Lower leg skin (tissue), 4 donors: Measurements from ENCODE around the gene ZBTB7B. TPM values are rescaled to one million over a fixed set of nuclear protein-coding genes. Genes with fewer than 3 reads are reported as not detected.
"Not testable (repeated sequence)": the region's sequence is repeated elsewhere in the genome, so short reads cannot be mapped to it uniquely, and the experiment has no call there.

Source experiments
- DNase-seq, 2 donors: peaks; one replicate each; pipeline ENCODE4 v3.0.0-alpha.2; 2019; ENCODE audit warnings: low spot score in 2 of 2
- H3K4me3 ChIP-seq: fragments of 200-600 bp; sonication (generic); 2 replicates; pipeline ENCODE4 v1.5.1; 2017; ENCODE audit warnings: mild to moderate bottlenecking, low read depth; ENCODE audit not compliant: poor library complexity, severe bottlenecking
- CTCF ChIP-seq, 3 donors: fragments of 450-650 bp; IDR thresholded peaks; one replicate each; pipeline ENCODE4 v1.5.1; 2016; ENCODE audit warnings: antibody characterized with exemption in 3 of 3, mild to moderate bottlenecking in 3 of 3, moderate library complexity in 2 of 3
- POLR2A ChIP-seq, 2 donors: fragments of 450-650 bp; IDR thresholded peaks; one replicate each; pipeline ENCODE4 v1.6.1; 2016 to 2017; ENCODE audit warnings: antibody characterized with exemption in 2 of 2, mild to moderate bottlenecking in 1 of 2, moderate library complexity in 1 of 2
- WGBS, 2 donors: methylation state at CpG; one replicate each; pipeline ENCODE4 v1.1.5; 2018; 5-methylcytosine and 5-hydroxymethylcytosine counted together
- intact Hi-C: fragments of 100-400 bp; cut with DNase I; formaldehyde crosslinking; loops from one replicate; pipeline ENCODE4 v1.15.0; 2023; ENCODE audit warnings: low total_unique reads
- total RNA-seq, 4 donors: library from RNA; depleted of rRNA; stranded (reverse); fragments of >200 nt; gene quantifications; one replicate each; pipeline ENCODE4 v1.1.0, GENCODE V29; 2016

The ZBTB7B gene
- total RNA-seq, 4 donors from 2014 or later, result 270 to 295 (median 286) TPM

- no peak overlapping the region for H3K4me3 ChIP-seq
- 29% methylated on average over 1 of the region's 1 CpG for WGBS, 2 donors
- no peak for DNase-seq
- intact Hi-C loops, result no loop called here
- TF ChIP-seq CTCF (IDR thresholded peaks at IDR 0.05), result no peak
- TF ChIP-seq POLR2A (IDR thresholded peaks at IDR 0.05), result no peak
Measured at GRCh38 chr1:154994269-154994587, 8.4 kb upstream of the ZBTB7B start.

- no peak for TF ChIP-seq POLR2A (IDR thresholded peaks at IDR 0.05)
- TF ChIP-seq CTCF (IDR thresholded peaks at IDR 0.05), result no peak
- 72 to 73% methylated on average over 3 of the region's 3 CpGs for WGBS, 2 donors
Measured at GRCh38 chr1:154994591-154994990, 8.0 kb upstream of the ZBTB7B start.

GRCh38 chr1:154995301-154995983, 7.2 kb upstream of the ZBTB7B start:
- H3K4me3 ChIP-seq, intact Hi-C loops: not testable (repeated sequence)
- 49 to 59% methylated on average over 13 of the region's 13 CpGs for WGBS, 2 donors
- DNase-seq, result peak in 1 of 2 donors; percentile 15

More at GRCh38 chr1:154994591-154994990, 8.0 kb upstream of the ZBTB7B start:
- no peak overlapping the region for H3K4me3 ChIP-seq
- intact Hi-C loops, result no loop called here
- DNase-seq, result no peak

- intact Hi-C loops, result no loop called here
- H3K4me3 ChIP-seq, result no peak overlapping the region
- peak in 1 of 2 donors; percentile 79 for DNase-seq
- no peak for TF ChIP-seq POLR2A (IDR thresholded peaks at IDR 0.05)
- TF ChIP-seq CTCF (IDR thresholded peaks at IDR 0.05), result no peak
- WGBS, 2 donors, result 81 to 83% methylated on average over 15 of the region's 15 CpGs
Measured at GRCh38 chr1:154996966-154997701, 5.5 kb upstream of the ZBTB7B start.

- DNase-seq, result peak; percentile 19 to 85
- intact Hi-C loops, result no loop called here
- WGBS, 2 donors, result 69 to 71% methylated on average over 16 of the region's 16 CpGs
Measured at GRCh38 chr1:154998201-154998780, 4.3 kb upstream of the ZBTB7B start.

More at GRCh38 chr1:154998201-154998780, 4.3 kb upstream of the ZBTB7B start:
- TF ChIP-seq CTCF (IDR thresholded peaks at IDR 0.05) (no peak), POLR2A (IDR thresholded peaks at IDR 0.05) (no peak)
- no peak overlapping the region for H3K4me3 ChIP-seq
